DOHH2 (cell line): ENCODE data around the gene ADAMTS3.

ENCODE experiments used
- H3F3A ChIP-seq: fragments of 200-600 bp; sonication (generic), shearing (Covaris generic); 2 replicates; pipeline ENCODE4 v1.6.0; 2016; ENCODE audit warnings: antibody characterized with exemption, mild to moderate bottlenecking; ENCODE audit not compliant: control insufficient read depth, insufficient read depth
- H3K27ac ChIP-seq: fragments of 200-600 bp; sonication (generic); 2 replicates; pipeline ENCODE4 v1.5.1; 2014; ENCODE audit warnings: low read depth, mild to moderate bottlenecking, low read length, moderate library complexity
- H3K27me3 ChIP-seq: fragments of 200-600 bp; sonication (generic); 2 replicates; pipeline ENCODE4 v1.6.1; 2014; ENCODE audit warnings: mild to moderate bottlenecking, low read length, mixed read lengths; ENCODE audit not compliant: control insufficient read depth
- H3K36me3 ChIP-seq: fragments of 200-600 bp; sonication (generic); 2 replicates; pipeline ENCODE4 v1.6.1; 2014; ENCODE audit warnings: mild to moderate bottlenecking, low read length, moderate library complexity, mixed read lengths; ENCODE audit not compliant: control insufficient read depth
- H3K4me1 ChIP-seq: fragments of 200-600 bp; sonication (generic); 2 replicates; pipeline ENCODE4 v1.6.1; 2014; ENCODE audit warnings: mild to moderate bottlenecking, low read length, mixed read lengths; ENCODE audit not compliant: control insufficient read depth
- H3K4me2 ChIP-seq: fragments of 200-600 bp; sonication (generic); 2 replicates; pipeline ENCODE4 v1.6.0; 2014; ENCODE audit warnings: mild to moderate bottlenecking, low read length, moderate library complexity
- H3K4me3 ChIP-seq: fragments of 200-600 bp; sonication (generic); 2 replicates; pipeline ENCODE4 v1.5.1; 2014; ENCODE audit warnings: mild to moderate bottlenecking, low read length, mixed read lengths
- H3K79me2 ChIP-seq: fragments of 200-600 bp; sonication (generic); 2 replicates; pipeline ENCODE4 v1.6.1; 2014; ENCODE audit warnings: mild to moderate bottlenecking, low read length, mixed read lengths; ENCODE audit not compliant: control insufficient read depth
- H3K9me2 ChIP-seq: fragments of 200-600 bp; sonication (generic); replicated peaks from 2 replicates; pipeline ENCODE4 v1.6.1; 2014; ENCODE audit warnings: mild to moderate bottlenecking, low read length, mixed read lengths; ENCODE audit not compliant: control insufficient read depth
- H3K9me3 ChIP-seq: fragments of 200-600 bp; sonication (generic); 2 replicates; pipeline ENCODE4 v1.6.1; 2014; ENCODE audit warnings: antibody characterized with exemption, low read length, mixed read lengths; ENCODE audit not compliant: control insufficient read depth, insufficient read depth
- H4K20me1 ChIP-seq: fragments of 200-600 bp; sonication (generic); 2 replicates; pipeline ENCODE4 v1.6.0; 2014; ENCODE audit warnings: low read depth, mild to moderate bottlenecking, antibody characterized with exemption, low read length, moderate library complexity; ENCODE audit not compliant: control insufficient read depth, insufficient read depth
- CTCF ChIP-seq: fragments of 200-600 bp; sonication (generic); IDR thresholded peaks from one replicate; pipeline ENCODE4 v1.5.1; 2014; ENCODE audit warnings: antibody characterized with exemption, mild to moderate bottlenecking, low read depth, low read length; ENCODE audit not compliant: poor library complexity, severe bottlenecking
- EZH2phosphoT487 ChIP-seq: fragments of 200-600 bp; sonication (generic); IDR thresholded peaks from 2 replicates; pipeline ENCODE4 v1.6.1; 2017; ENCODE audit warnings: borderline replicate concordance, mild to moderate bottlenecking, antibody characterized with exemption, low read length, moderate library complexity, mixed read lengths

Gene ADAMTS3

GRCh38 chr4:72569719-72570235 is 756 bp upstream of the ADAMTS3 start:
- Histone ChIP-seq H3K4me2 (no peak overlapping the region), H3K9me2 (no peaks in the 10 kb centered on the region), H3K4me3 (no peak overlapping the region), H3K27ac (no peak overlapping the region), H4K20me1 (no peaks in the 10 kb centered on the region), H3K27me3 (peaks cover 16% of the 10 kb centered on the region), H3K4me1 (no peaks in the 10 kb centered on the region), H3K79me2 (no peaks in the 10 kb centered on the region), H3F3A (no peaks in the 10 kb centered on the region), H3K9me3 (no peaks in the 10 kb centered on the region), H3K36me3 (no peaks in the 10 kb centered on the region)
- TF ChIP-seq CTCF (no peak), EZH2phosphoT487 (no peak)

GRCh38 chr4:72567821-72568675 is 973 bp downstream of the ADAMTS3 start:
- H3K36me3 ChIP-seq = no peaks in the 10 kb centered on the region
- no peaks in the 10 kb centered on the region for H3K79me2 ChIP-seq
- H3K4me2 ChIP-seq = peak overlapping the region; percentile 11; the same call in 1 of the 2 replicates
- no peaks in the 10 kb centered on the region for H3K9me3 ChIP-seq
- no peaks in the 10 kb centered on the region for H3K9me2 ChIP-seq
- no peak for TF ChIP-seq EZH2phosphoT487
- no peak for TF ChIP-seq CTCF
- H3K4me1 ChIP-seq = no peaks in the 10 kb centered on the region
- H4K20me1 ChIP-seq = no peaks in the 10 kb centered on the region
- H3K4me3 ChIP-seq = no peak overlapping the region
- H3K27ac ChIP-seq = no peak overlapping the region
- H3K27me3 ChIP-seq = peaks cover 16% of the 10 kb centered on the region
- no peaks in the 10 kb centered on the region for H3F3A ChIP-seq

DNA sequence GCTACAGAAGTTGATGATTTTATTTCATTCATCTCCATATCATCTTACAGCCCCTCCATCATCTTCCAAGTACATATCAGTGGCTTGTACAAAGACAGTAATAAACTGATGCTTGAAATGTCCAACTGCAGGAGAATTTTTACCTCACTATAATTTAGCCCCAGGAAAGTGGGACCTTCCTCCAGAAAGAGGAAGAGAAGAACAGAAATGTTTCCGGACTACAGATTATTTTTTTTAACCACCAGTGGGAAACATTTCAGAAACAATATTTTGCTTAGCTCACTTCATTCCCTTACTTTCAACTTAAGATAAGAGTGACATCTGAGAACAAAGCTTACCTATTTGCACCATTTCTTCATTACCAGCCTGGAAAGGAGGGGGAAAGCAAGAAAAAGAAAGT is 2.0 kb downstream of the ADAMTS3 start:
- no peak overlapping the region for H3K4me3 ChIP-seq
- H3F3A ChIP-seq = no peaks in the 10 kb centered on the region
- no peaks in the 10 kb centered on the region for H3K36me3 ChIP-seq
- H3K9me3 ChIP-seq = no peaks in the 10 kb centered on the region
- peaks cover 16% of the 10 kb centered on the region for H3K27me3 ChIP-seq
- no peaks in the 10 kb centered on the region for H3K79me2 ChIP-seq
- no peak for TF ChIP-seq EZH2phosphoT487
- no peak for TF ChIP-seq CTCF
- no peaks in the 10 kb centered on the region for H3K4me1 ChIP-seq
- no peaks in the 10 kb centered on the region for H4K20me1 ChIP-seq
- H3K4me2 ChIP-seq = no peak overlapping the region
- H3K9me2 ChIP-seq = no peaks in the 10 kb centered on the region
- no peak overlapping the region for H3K27ac ChIP-seq
